ENCODE measurements around the gene ZDHHC11.

GRCh38 chr5:880816-881550, 30.2 kb upstream of the ZDHHC11 start:
- TF ChIP-seq POLR2A (IDR thresholded peaks at IDR 0.05) (no peak), CTCF (IDR thresholded peaks at IDR 0.05) (no peak)
